ENCODE results near the gene DYNLL2.
"Not testable (repeated sequence)": the region's sequence is repeated elsewhere in the genome, so short reads cannot be mapped to it uniquely, and the experiment has no call there.

Gene DYNLL2

GRCh38 chr17:58107306-58107705, 24.1 kb downstream of the DYNLL2 start:
- no peak for DNase-seq

GRCh38 chr17:58109197-58109596, 26.0 kb downstream of the DYNLL2 start:
- DNase-seq: no peak

GRCh38 chr17:58110012-58110411, 26.8 kb downstream of the DYNLL2 start:
- DNase-seq: no peak

- no peak for DNase-seq
Observed at GRCh38 chr17:58111676-58112075, 28.5 kb downstream of the DYNLL2 start.

- DNase-seq: peak; percentile 76 to 91 (median 89)
Observed at GRCh38 chr17:58112970-58113631, 29.9 kb downstream of the DYNLL2 start.

GRCh38 chr17:58113947-58114346, 30.7 kb downstream of the DYNLL2 start:
- no peak for DNase-seq

GRCh38 chr17:58117382-58117781, 34.2 kb downstream of the DYNLL2 start:
- no peak for DNase-seq

- no peak for DNase-seq
Observed at GRCh38 chr17:58119491-58119890, 36.3 kb downstream of the DYNLL2 start.

GRCh38 chr17:58120195-58120822, 37.1 kb downstream of the DYNLL2 start:
- DNase-seq: no peak

- peak; percentile 8 to 71 (median 9) for DNase-seq
Observed at GRCh38 chr17:58121925-58122324, 38.7 kb downstream of the DYNLL2 start.

- DNase-seq: no peak
Observed at GRCh38 chr17:58127846-58128245, 44.6 kb downstream of the DYNLL2 start.

- not testable (repeated sequence) for DNase-seq
Observed at GRCh38 chr17:58132697-58133096, 49.5 kb downstream of the DYNLL2 start.

GRCh38 chr17:58136669-58137279, 53.6 kb downstream of the DYNLL2 start:
- DNase-seq: peak in 1 of 3 experiments; percentile 13

GRCh38 chr17:58141505-58141904, 58.3 kb downstream of the DYNLL2 start:
- no peak for DNase-seq

GRCh38 chr17:58143335-58143734, 60.1 kb downstream of the DYNLL2 start:
- not testable (repeated sequence) for DNase-seq

GRCh38 chr17:58144801-58145200, 61.6 kb downstream of the DYNLL2 start:
- no peak for DNase-seq
